Heart right ventricle (tissue), 16 donors: Measurements from ENCODE around the gene MAK. TPM values are rescaled to one million over a fixed set of nuclear protein-coding genes. Genes with fewer than 3 reads are reported as not detected.

Experiments used
- ATAC-seq, 8 donors: fragments of 200-7000 bp; cut with Tn5 transposase; one replicate each; pipeline ENCODE4 v1.9.1; 2020; ENCODE audit warnings: mild to moderate bottlenecking in 8 of 8, moderate library complexity in 8 of 8, moderate number of reproducible peaks in 1 of 8
- DNase-seq, 2 donors: peaks; one replicate each; pipeline ENCODE4 v3.0.0-alpha.2; 2020
- H3K27ac ChIP-seq, 10 donors: fragments of 200-600 bp; sonication (generic) in 2 of 10; one replicate each; pipeline versions ENCODE4 v1.5.0 to v1.8.0; 2020 to 2022; ENCODE audit warnings: mild to moderate bottlenecking in 3 of 10
- H3K27me3 ChIP-seq, 7 donors: fragments of 200-600 bp; one replicate each; pipeline ENCODE4 v1.8.0; 2021 to 2022; ENCODE audit warnings: mild to moderate bottlenecking in 2 of 7
- H3K36me3 ChIP-seq, 9 donors: fragments of 200-600 bp; sonication (generic) in 1 of 9; one replicate each; pipeline versions ENCODE4 v1.5.0 to v1.8.0; 2020 to 2022; ENCODE audit warnings: mild to moderate bottlenecking in 2 of 9
- H3K4me1 ChIP-seq, 9 donors: fragments of 200-600 bp; sonication (generic) in 1 of 9; one replicate each; pipeline versions ENCODE4 v1.5.0 to v1.8.0; 2020 to 2022; ENCODE audit warnings: mild to moderate bottlenecking in 4 of 9
- H3K4me3 ChIP-seq, 10 donors: fragments of 200-600 bp; sonication (generic) in 2 of 10; one replicate each; pipeline versions ENCODE4 v1.5.0 to v1.8.0; 2020 to 2022; ENCODE audit warnings: mild to moderate bottlenecking in 7 of 10, moderate library complexity in 2 of 10
- H3K9me3 ChIP-seq, 11 donors: fragments of 200-600 bp in 10 of 11; sonication (generic) in 2 of 11; one replicate each; pipeline versions ENCODE4 v1.5.0 to v1.8.0; 2013 to 2022; ENCODE audit warnings: mild to moderate bottlenecking in 2 of 11, control low read depth in 1 of 11, moderate library complexity in 1 of 11
- CTCF ChIP-seq, 9 donors: fragments of 200-600 bp; sonication (generic) in 2 of 9; IDR thresholded peaks; one replicate each; pipeline versions ENCODE4 v1.5.0 to v1.8.0; 2021 to 2022; ENCODE audit warnings: antibody characterized with exemption in 9 of 9, mild to moderate bottlenecking in 5 of 9, moderate library complexity in 1 of 9
- WGBS, 2 donors: extraction: QIAGEN DNeasy Blood & Tissue Kit; methylation state at CpG; one replicate each; pipeline ENCODE4 v1.1.7; 2013; ENCODE audit warnings: inconsistent platforms in 1 of 2; 5-methylcytosine and 5-hydroxymethylcytosine counted together
- intact Hi-C, 10 donors: fragments of 100-400 bp; cut with DNase I; formaldehyde crosslinking; loops; one replicate each; pipeline versions ENCODE4 v1.11.1 to v1.14.2; 2022
- polyA plus RNA-seq, 2 donors: library from polyadenylated mRNA; stranded (reverse); fragments of 200-250 nt; gene quantifications; one replicate each; pipeline ENCODE4 v1.2.3, GENCODE V29; 2013
- total RNA-seq, 10 donors: library from RNA; stranded (reverse); fragmentation: NEBNext Ultra II Directional in 3 of 10; extraction: Animal tissue kit (Norgen Biotek cat#: 25700) in 3 of 10; gene quantifications; one replicate each; pipeline versions ENCODE4 v1.2.1 to v1.2.4, GENCODE V29; 2021 to 2023
- donor health status: Arrhythmogenic right ventricular cardiomyopathy.
- donor health status: ischemic (EF 13 %, LVEDD 7.1; RV severe dilation, severe dysfunction).
- donor health status: healthy with polysubstance abuse.
- donor health status: DM: no; HTN: yes; CAD: no.
- donor health status: DM: no; HTN: no; CAD: no.
- donor health status: ischemic (EF 25% LVEDD 6.9; RV normal size, moderate dysfunction).
- donor health status: ischemic (EF 25% LVEDD 5.7; RV mildly dilated, moderate dysfunction).
- donor health status: healthy.
- donor health status: DM: yes; HTN: yes; CAD: no.
- donor health status: Ischemic cardiomyopathy.
- donor health status: ischemic (EF 35%, LVEDD 5.7; RV mildly dilated, moderate dysfunction).
- donor health status: nonischemic (EF 11% LVEDD 7.7; RV severe dilation, severe dysfunction).
- donor health status: DM: yes; HTN: yes; CAD: no.
- donor health status: PGD.
- donor health status: ischemic (EF 29% LVEDD 5.4; RV normal size, mild dysfunction).
- donor health status: nonischemic (EF 23%, LVEDD 6.1; RV moderate dilation, normal function).

MAK gene
- total and polyA plus RNA-seq, 12 donors = 0.01 to 0.25 (median 0.12) TPM; not detected in 4

DNA sequence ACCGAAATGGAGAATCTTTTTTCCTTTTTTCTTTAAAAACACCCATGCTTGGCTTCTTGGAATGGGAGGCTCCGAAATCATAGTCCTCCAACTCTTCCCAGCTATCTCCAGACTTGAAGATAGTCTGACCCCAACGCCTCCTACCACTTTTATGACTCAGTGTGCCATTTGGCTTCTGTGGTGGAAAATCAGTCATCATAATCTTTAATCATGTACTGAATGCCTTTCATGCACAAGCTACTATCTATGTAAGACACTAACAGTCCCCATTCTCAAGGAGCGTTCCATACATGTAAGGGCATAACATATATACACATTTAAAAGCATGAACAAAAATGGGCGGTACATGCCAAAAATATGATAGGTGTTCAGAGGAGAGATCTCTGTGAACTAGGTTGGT is 46.7 kb downstream of the MAK start:
- ATAC-seq = no peak
- Histone ChIP-seq H3K4me1 (no peaks in the 10 kb centered on the region), H3K36me3 (peaks cover 0 to 26% (median 0%) of the 10 kb centered on the region in 9 donors), H3K4me3 (no peak overlapping the region), H3K27ac (no peak overlapping the region), H3K27me3 (no peaks in the 10 kb centered on the region), H3K9me3 (no peaks in the 10 kb centered on the region)
- DNase-seq = no peak
- no peak for TF ChIP-seq CTCF (IDR thresholded peaks at IDR 0.05)
- intact Hi-C loops = loop anchor here in 1 of 10 donors (10.0 kb wide), 1 partner anchor 287 kb away; no protein-coding TSS in a partner anchor
- WGBS, 2 donors = 95 to 98% methylated on average over 5 of the region's 5 CpGs

GRCh38 chr6:10779076-10779475 is 59.3 kb downstream of the MAK start:
- no peaks in the 10 kb centered on the region for H3K27me3 ChIP-seq
- no peak for TF ChIP-seq CTCF (IDR thresholded peaks at IDR 0.05)
- no peak overlapping the region for H3K4me3 ChIP-seq
- intact Hi-C loops = no loop called here
- 91 to 94% methylated on average over 7 to 8 of the region's 8 CpGs for WGBS, 2 donors
- H3K36me3 ChIP-seq = peaks cover 0 to 63% (median 6%) of the 10 kb centered on the region in 9 donors
- no peak for DNase-seq
- ATAC-seq = no peak
- H3K4me1 ChIP-seq = no peaks in the 10 kb centered on the region
- no peaks in the 10 kb centered on the region for H3K9me3 ChIP-seq
- no peak overlapping the region for H3K27ac ChIP-seq

GRCh38 chr6:10778230-10778629 is 60.1 kb downstream of the MAK start:
- Histone ChIP-seq H3K36me3 (peaks cover 0 to 69% (median 6%) of the 10 kb centered on the region in 9 donors), H3K27me3 (no peaks in the 10 kb centered on the region), H3K4me1 (no peaks in the 10 kb centered on the region), H3K27ac (no peak overlapping the region), H3K9me3 (no peaks in the 10 kb centered on the region), H3K4me3 (no peak overlapping the region)
- 93 to 97% methylated on average over 3 of the region's 3 CpGs for WGBS, 2 donors
- DNase-seq = no peak
- ATAC-seq = no peak
- TF ChIP-seq CTCF (IDR thresholded peaks at IDR 0.05) = no peak
- intact Hi-C loops = no loop called here

DNA sequence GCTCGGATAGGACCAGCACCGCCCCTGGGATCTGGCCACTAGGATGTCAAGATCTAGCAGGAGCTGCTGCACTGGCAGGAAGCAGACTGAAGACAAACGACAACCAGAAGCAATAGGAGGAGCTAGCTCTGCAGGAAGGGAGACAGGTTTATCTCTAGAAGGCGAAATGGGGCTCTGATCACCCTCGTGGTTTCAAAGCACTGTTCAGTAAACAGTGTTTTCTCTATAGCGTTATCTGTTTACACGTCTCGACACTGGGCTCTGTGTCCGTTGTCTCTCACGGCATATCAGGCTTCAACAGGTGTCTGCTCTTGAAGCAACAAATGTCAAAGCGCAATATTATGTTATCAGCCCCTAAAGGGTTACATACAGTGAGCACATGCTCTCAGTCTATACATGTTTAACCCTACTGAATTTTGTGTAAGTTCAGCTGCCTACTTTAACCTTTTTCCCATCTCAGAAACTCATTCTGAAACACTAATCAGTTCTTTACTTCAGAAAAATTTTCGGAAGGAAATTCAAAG is 66.9 kb downstream of the MAK start:
- H3K4me1 ChIP-seq = no peaks in the 10 kb centered on the region
- DNase-seq = no peak
- ATAC-seq = no peak
- WGBS, 2 donors = 56 to 59% methylated on average over 12 of the region's 12 CpGs
- intact Hi-C loops = no loop called here
- H3K9me3 ChIP-seq = no peaks in the 10 kb centered on the region
- TF ChIP-seq CTCF (IDR thresholded peaks at IDR 0.05) = no peak
- H3K27ac ChIP-seq = no peak overlapping the region
- no peaks in the 10 kb centered on the region for H3K27me3 ChIP-seq
- peaks cover 0 to 71% (median 9%) of the 10 kb centered on the region in 9 donors for H3K36me3 ChIP-seq
- H3K4me3 ChIP-seq = no peak overlapping the region
